Measurements from ENCODE around the gene CCDC136. TPM values are rescaled to one million over a fixed set of nuclear protein-coding genes. Genes with fewer than 3 reads are reported as not detected.

CCDC136 gene
- total RNA-seq, 1 experiment from 2014 or later, result 31.1 TPM

GRCh38 chr7:128871050-128871449, 79.3 kb downstream of the CCDC136 start:
- H3K9ac ChIP-seq (ENCODE audit: extremely low read depth, insufficient read length, low read length), result no peak overlapping the region
- no peaks in the 10 kb centered on the region for H3K79me1 ChIP-seq (ENCODE audit: insufficient read depth, low read depth, low read length, poor library complexity, severe bottlenecking)
- H3K27me3 ChIP-seq (ENCODE audit: insufficient read depth, low read length), result peaks cover 11% of the 10 kb centered on the region; the same call in 1 of the 2 replicates
- no peaks in the 10 kb centered on the region for H4K20me1 ChIP-seq (ENCODE audit: control insufficient read depth, insufficient read depth, insufficient read length)
- H3K4me1 ChIP-seq (ENCODE audit: insufficient read depth, low read length), result no peaks in the 10 kb centered on the region
- H3K27ac ChIP-seq (ENCODE audit: insufficient read length, low read depth, low read length), result no peak overlapping the region
- no CpG with 5 or more reads among the region's 5 CpGs for WGBS (ENCODE audit: extremely low coverage, insufficient read length, low lambda C conversion rate)
- H4K91ac ChIP-seq (ENCODE audit: insufficient read length, low read depth, low read length), result no peak overlapping the region
- Mint-ChIP-seq H3K4me1 (peaks cover 27 to 28% of the 10 kb centered on the region in 2 experiments), H3K9me3 (no peaks in the 10 kb centered on the region; a peak in 1 of 5 replicates), H3K27me3 (ENCODE audit: low read depth) (peaks cover 52% of the 10 kb centered on the region), H3K36me3 (ENCODE audit: insufficient read depth in 1 of 3, low read depth in 3 of 3) (peaks cover 0 to 9% (median 4%) of the 10 kb centered on the region in 3 experiments; a peak in 5 of 7 replicates), H3K4me3 (no peak overlapping the region), H3K27ac (no peak overlapping the region)
- no peak for DNase-seq
- H3T11ph ChIP-seq (ENCODE audit: low read length), result no peak overlapping the region
- H4K8ac ChIP-seq (replicated peaks; ENCODE audit: insufficient read length, low read depth, low read length), result no peak overlapping the region
- no peaks in the 10 kb centered on the region for H3K9me3 ChIP-seq (ENCODE audit: control insufficient read depth, low read depth, low read length)
- no peak for TF ChIP-seq CTCF (conservative IDR thresholded peaks at IDR 0.05)
- no peak overlapping the region for H4K5ac ChIP-seq (ENCODE audit: insufficient read length, low read depth, low read length)
- H3K23ac ChIP-seq (ENCODE audit: insufficient read length, low read depth, low read length), result no peak overlapping the region
- H3K14ac ChIP-seq (ENCODE audit: insufficient read depth, low read length), result no peak overlapping the region
- no peak overlapping the region for H2BK15ac ChIP-seq (ENCODE audit: low read depth, low read length)
- no peak overlapping the region for H3K56ac ChIP-seq (ENCODE audit: insufficient read length, low read depth, low read length)
- peaks cover 12% of the 10 kb centered on the region for H3K23me2 ChIP-seq (ENCODE audit: insufficient read length, low read depth, low read length, poor library complexity, severe bottlenecking)
- H2BK120ac ChIP-seq (ENCODE audit: low read depth, low read length, poor library complexity, severe bottlenecking), result no peak overlapping the region
- no peak overlapping the region for H3K4me2 ChIP-seq (ENCODE audit: insufficient read depth, insufficient read length, low read length)
- no peak overlapping the region for H2BK20ac ChIP-seq (ENCODE audit: low read depth, low read length, poor library complexity, severe bottlenecking)
- H2AK5ac ChIP-seq (ENCODE audit: insufficient read length, low read length), result no peak overlapping the region
- H2BK5ac ChIP-seq (ENCODE audit: insufficient read length, low read length), result no peak overlapping the region
- H3K79me2 ChIP-seq (ENCODE audit: insufficient read depth, low read length), result no peaks in the 10 kb centered on the region
- no peak overlapping the region for H2BK12ac ChIP-seq (ENCODE audit: insufficient read length, low read depth, low read length)
- no peak overlapping the region for H2AFZ ChIP-seq (ENCODE audit: low read length)
- no peak overlapping the region for H3K18ac ChIP-seq (ENCODE audit: insufficient read length, low read depth, low read length)
- H3K4ac ChIP-seq (ENCODE audit: low read depth, low read length), result no peak overlapping the region

Other genes with a start within 250 kb of the CCDC136 start
- gene GARIN1A, start 119.7 kb upstream of the CCDC136 start, total RNA-seq (2021), result 0.50 and 0.98 TPM in 2 replicates
- 168 TPM in 2 replicates for gene CALU, start 52.6 kb upstream of the CCDC136 start, total RNA-seq (2021)
- gene OPN1SW, start 16.2 kb upstream of the CCDC136 start, total RNA-seq (2021), result not detected in 2 replicates
- gene FLNC, start 38.4 kb downstream of the CCDC136 start, total RNA-seq (2021), result 12.2 and 12.5 TPM in 2 replicates
- gene ATP6V1F, start 70.9 kb downstream of the CCDC136 start, total RNA-seq (2021), result 115 and 117 TPM in 2 replicates
- 4.8 and 5.3 TPM in 2 replicates for gene KCP, start 118.7 kb downstream of the CCDC136 start, total RNA-seq (2021)
- 0.70 and 0.74 TPM in 2 replicates for gene IRF5, start 146.0 kb downstream of the CCDC136 start, total RNA-seq (2021)